Stomach smooth muscle (tissue), 2 donors: Measurements from ENCODE around the gene STX8.

Experiments
- H3K27ac ChIP-seq: one replicate; pipeline ENCODE4 v1.7.0; 2013; ENCODE audit warnings: mild to moderate bottlenecking, low read length, inconsistent platforms
- H3K27me3 ChIP-seq, 2 donors: one replicate each; pipeline ENCODE4 v1.7.0; 2013; ENCODE audit warnings: low read length in 2 of 2; ENCODE audit not compliant: insufficient read depth in 2 of 2, control insufficient read depth in 1 of 2
- H3K36me3 ChIP-seq, 2 donors: one replicate each; pipeline ENCODE4 v1.7.0; 2013; ENCODE audit warnings: low read length in 2 of 2; ENCODE audit not compliant: control insufficient read depth in 2 of 2, insufficient read depth in 2 of 2
- H3K4me1 ChIP-seq: one replicate; pipeline ENCODE4 v1.7.0; 2013; ENCODE audit warnings: low read length; ENCODE audit not compliant: control insufficient read depth, insufficient read depth
- H3K4me3 ChIP-seq, 2 donors: one replicate each; pipeline ENCODE4 v1.7.0; 2013; ENCODE audit warnings: low read length in 2 of 2
- H3K9ac ChIP-seq, 2 donors: one replicate each; pipeline ENCODE4 v1.7.0; 2013; ENCODE audit warnings: low read length in 2 of 2, mild to moderate bottlenecking in 1 of 2
- H3K9me3 ChIP-seq, 2 donors: one replicate each; pipeline ENCODE4 v1.7.0; 2013; ENCODE audit warnings: low read length in 2 of 2; ENCODE audit not compliant: control insufficient read depth in 2 of 2
- donor health status: healthy.
- donor health status: Pancreatic carcinoma.

Gene STX8

DNA sequence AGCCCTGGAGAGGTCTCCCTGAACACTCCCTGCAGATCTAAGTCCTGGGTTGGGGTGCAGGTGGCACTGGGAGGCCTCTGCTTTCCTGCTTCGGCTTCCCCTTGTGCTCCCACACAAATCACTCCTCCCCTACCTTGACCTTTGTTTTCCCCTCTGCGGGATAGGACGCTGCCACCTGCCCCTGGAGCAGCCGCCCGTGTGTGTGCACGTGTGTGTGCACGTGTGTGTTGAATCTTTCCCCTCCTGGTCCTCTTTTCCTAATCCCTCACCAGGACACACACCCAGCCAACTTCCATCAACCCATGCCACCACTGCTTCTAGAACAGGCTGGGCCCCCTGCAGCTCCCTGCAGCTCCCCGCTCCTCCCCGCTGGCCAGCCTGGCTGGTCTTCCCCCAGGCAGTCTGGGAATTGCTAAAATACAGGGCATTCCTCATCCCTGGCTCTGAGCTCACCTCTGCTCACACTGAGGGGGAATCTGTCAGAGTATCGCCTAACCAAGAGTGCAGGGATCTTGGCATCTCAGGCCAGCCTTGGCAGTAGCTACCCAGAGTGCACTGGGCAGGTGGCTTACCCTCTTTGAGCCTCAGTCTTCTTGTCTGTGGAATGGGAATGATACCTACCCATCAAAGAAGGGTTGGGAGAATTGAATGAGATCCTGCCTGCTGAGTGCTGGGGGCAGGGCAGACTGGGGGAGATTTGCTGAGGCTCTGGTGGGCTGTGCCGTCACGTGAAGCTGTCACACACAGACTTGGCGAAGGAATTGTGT, 355.8 kb downstream of the STX8 start:
- no peak overlapping the region for H3K9ac ChIP-seq
- no peaks in the 10 kb centered on the region for H3K27me3 ChIP-seq
- peaks cover 2 to 10% of the 10 kb centered on the region in 2 donors for H3K9me3 ChIP-seq
- H3K4me1 ChIP-seq, result peaks cover 3% of the 10 kb centered on the region
- no peak overlapping the region for H3K27ac ChIP-seq
- no peak overlapping the region for H3K4me3 ChIP-seq
- H3K36me3 ChIP-seq, result peaks cover 0 to 2% of the 10 kb centered on the region in 2 donors

DNA sequence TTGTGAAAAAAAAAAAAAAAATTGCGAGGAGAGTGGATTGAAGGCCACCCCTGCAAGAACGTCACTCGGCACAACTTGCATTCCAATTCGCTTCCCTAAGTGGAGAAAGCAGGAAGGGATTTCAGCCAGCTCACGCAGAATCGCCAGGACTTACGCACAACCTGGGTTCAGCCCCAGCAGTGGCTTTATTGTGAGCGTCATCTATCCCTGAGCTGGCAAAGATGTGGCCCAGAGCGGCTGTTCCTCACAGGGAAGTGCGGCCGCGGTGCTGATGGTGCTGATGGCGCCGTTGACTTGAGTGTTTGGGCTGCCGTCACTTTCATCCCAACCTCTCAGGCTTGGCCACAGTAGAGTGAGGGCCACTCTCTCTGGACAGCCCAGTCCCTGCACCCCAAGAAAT, 356.7 kb downstream of the STX8 start:
- peaks cover 0 to 2% of the 10 kb centered on the region in 2 donors for H3K36me3 ChIP-seq
- H3K27me3 ChIP-seq, result no peaks in the 10 kb centered on the region
- H3K9me3 ChIP-seq, result peaks cover 2 to 10% of the 10 kb centered on the region in 2 donors
- H3K4me1 ChIP-seq, result peaks cover 3% of the 10 kb centered on the region
- no peak overlapping the region for H3K27ac ChIP-seq
- no peak overlapping the region for H3K9ac ChIP-seq
- H3K4me3 ChIP-seq, result no peak overlapping the region

DNA sequence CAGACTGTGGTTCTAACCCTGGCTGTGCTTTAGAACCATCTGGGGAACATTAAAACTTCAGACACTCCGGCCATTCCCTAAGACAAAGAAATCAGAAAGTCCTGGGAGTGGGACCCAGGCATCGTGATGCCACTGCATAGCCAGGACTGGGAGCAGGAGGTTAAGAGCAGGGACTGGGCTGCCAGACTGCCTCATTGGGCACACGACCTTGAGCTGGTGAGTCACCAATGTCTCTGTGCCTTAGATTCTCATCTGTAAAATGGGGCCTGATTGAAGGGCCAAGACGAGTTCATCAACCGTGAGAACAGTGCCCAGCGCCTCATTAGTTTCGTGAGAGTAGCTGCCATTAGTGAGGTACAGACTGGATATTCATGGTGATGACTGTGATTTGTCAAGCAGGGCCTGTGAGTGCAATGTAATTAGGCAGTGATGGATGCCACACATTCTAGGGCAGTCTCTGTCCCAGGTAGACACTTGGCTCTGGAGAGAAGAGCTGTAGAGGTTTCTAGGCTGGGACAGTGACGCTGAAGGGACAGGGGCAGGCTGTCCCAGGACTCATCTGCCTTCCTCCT, 357.5 kb downstream of the STX8 start:
- peaks cover 0 to 2% of the 10 kb centered on the region in 2 donors for H3K36me3 ChIP-seq
- peaks cover 4% of the 10 kb centered on the region for H3K4me1 ChIP-seq
- no peak overlapping the region for H3K4me3 ChIP-seq
- H3K9me3 ChIP-seq, result peaks cover 2 to 10% of the 10 kb centered on the region in 2 donors
- no peaks in the 10 kb centered on the region for H3K27me3 ChIP-seq
- H3K9ac ChIP-seq, result no peak overlapping the region
- no peak overlapping the region for H3K27ac ChIP-seq

DNA sequence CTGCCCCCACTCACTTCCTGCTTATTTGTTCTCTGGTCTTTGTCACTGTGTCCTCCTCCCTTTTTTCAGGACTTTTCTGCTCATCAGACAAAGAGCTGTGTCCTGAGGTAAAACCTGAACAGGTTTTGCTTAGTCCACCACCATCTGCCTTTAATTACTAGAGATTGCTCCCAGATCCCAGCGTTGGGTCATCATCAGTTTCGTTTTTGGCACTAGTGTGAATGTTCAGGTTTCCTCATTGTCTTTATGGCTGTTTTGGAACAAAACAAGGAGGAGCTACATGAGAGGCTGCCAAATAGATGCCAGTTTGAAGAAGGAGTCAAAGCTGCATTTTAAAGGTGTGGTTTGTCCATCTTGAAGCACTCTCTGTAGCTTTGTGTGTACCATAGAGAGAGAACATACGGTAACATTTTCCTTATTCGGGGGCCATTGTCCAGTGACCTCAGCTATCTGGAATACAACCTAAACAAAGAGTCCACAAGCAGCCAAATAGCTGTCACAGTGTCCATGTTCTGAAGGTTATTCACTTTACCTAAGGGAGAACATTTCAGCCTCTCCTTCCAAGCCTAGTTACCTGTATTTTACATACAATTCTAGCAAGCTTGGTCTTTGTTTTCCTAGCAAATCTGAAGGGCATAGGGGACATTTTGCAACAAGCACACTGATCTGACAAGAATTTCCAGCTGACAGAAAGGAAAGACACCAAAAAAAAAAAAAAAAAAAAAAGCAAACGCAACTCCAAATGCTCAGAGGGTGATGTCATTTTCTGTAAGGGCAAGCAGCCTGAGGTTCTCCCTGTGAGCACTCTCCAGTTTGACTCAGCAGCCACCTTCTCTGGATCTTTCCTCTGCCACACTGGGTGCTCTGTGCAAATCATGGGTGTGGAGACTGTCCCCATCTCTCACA, 358.2 kb downstream of the STX8 start:
- Histone ChIP-seq H3K27ac (no peak overlapping the region), H3K9ac (no peak overlapping the region), H3K27me3 (no peaks in the 10 kb centered on the region), H3K4me3 (no peak overlapping the region), H3K9me3 (peaks cover 2 to 10% of the 10 kb centered on the region in 2 donors), H3K36me3 (peaks cover 0 to 2% of the 10 kb centered on the region in 2 donors), H3K4me1 (peaks cover 5% of the 10 kb centered on the region)

DNA sequence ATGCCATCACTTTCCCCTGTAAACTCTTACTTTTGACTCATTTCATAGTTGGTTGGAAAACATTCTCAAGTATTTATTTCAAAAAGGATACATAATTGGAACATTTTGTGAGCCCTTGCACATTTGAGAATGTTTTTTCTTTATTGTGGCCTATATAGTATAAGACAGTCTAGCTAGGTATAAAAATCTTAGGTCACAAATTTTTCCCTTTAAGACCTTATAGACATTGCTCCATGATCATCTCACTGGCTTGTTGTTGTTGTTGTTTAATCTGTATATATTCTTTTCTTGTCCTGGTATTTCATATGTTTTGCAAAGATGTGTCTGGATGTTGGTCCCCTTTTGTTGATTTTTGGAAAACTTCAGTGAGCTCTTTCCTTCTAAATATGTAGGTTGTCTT, 360.2 kb downstream of the STX8 start:
- Histone ChIP-seq H3K9me3 (peaks cover 2 to 10% of the 10 kb centered on the region in 2 donors), H3K4me3 (no peak overlapping the region), H3K36me3 (peaks cover 0 to 2% of the 10 kb centered on the region in 2 donors), H3K9ac (no peak overlapping the region), H3K4me1 (peaks cover 5% of the 10 kb centered on the region), H3K27me3 (no peaks in the 10 kb centered on the region), H3K27ac (no peak overlapping the region)

DNA sequence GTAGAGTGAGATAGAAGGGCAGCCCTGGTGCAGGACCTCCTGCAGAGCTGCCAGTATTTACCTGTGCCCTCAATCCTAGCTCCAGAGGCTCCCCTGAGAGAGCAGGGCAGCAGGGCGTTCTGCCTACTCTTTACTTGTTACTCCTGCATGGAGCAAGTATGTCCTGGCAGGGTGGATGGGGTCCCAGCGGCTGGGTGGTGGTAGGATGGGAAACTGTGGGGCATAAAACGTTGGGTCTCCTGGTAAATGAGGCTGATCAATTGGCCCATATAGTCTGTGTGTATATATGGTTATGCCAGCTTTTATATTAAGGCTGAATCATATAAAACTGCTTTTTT, 362.3 kb downstream of the STX8 start:
- Histone ChIP-seq H3K27me3 (no peaks in the 10 kb centered on the region), H3K4me3 (no peak overlapping the region), H3K4me1 (peaks cover 5% of the 10 kb centered on the region), H3K36me3 (peaks cover 0 to 6% of the 10 kb centered on the region in 2 donors), H3K9ac (no peak overlapping the region), H3K27ac (no peak overlapping the region), H3K9me3 (peaks cover 2 to 10% of the 10 kb centered on the region in 2 donors)

DNA sequence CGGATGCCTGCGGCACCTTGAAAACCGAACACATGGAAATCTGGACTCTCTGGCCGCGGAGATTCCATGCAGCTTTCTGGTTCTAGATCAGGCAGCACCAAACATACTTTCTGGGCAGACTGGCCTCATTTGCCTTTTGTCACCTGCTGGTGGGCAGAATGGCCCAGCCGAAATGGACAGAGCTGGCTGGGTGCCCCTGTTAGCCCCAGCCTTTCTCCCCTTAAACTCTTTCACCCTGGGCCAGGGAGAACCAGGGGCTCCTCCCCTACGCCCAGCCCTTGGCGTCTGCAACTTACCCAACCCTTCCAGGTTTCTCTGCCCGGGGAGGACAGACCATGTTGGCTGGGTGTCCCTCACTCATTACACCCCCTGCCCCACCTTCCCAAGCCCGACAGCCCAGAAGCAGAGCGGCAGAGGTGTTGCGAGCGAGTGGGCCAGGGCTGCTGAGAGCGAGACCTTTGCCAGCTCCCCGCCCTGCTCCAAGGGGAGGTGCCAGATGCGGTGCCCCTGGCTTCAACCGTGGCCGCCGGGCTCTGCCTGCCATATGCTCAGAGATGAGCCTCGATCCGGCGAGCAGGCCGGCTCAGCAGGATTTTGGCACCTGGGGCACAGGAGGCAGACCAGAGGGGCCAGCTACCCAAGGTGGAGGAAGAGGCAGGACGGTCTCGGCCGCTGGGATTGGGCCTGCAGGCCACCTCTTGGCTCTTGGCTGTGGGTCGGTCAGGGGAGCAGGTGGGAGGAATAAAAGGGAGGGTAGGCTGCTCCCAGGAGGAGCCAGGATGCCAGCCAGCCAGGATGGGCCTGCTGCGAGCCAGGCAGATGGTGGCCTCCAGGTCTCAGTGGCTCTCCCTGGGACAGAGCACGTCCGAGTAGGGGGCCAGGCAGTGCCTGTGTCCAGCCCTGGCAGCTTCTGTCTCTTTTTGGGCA, 363.0 kb downstream of the STX8 start:
- Histone ChIP-seq H3K9ac (no peak overlapping the region), H3K27me3 (no peaks in the 10 kb centered on the region), H3K36me3 (peaks cover 0 to 4% of the 10 kb centered on the region in 2 donors), H3K9me3 (peaks cover 2 to 10% of the 10 kb centered on the region in 2 donors), H3K27ac (no peak overlapping the region), H3K4me3 (no peak overlapping the region), H3K4me1 (peaks cover 5% of the 10 kb centered on the region)

DNA sequence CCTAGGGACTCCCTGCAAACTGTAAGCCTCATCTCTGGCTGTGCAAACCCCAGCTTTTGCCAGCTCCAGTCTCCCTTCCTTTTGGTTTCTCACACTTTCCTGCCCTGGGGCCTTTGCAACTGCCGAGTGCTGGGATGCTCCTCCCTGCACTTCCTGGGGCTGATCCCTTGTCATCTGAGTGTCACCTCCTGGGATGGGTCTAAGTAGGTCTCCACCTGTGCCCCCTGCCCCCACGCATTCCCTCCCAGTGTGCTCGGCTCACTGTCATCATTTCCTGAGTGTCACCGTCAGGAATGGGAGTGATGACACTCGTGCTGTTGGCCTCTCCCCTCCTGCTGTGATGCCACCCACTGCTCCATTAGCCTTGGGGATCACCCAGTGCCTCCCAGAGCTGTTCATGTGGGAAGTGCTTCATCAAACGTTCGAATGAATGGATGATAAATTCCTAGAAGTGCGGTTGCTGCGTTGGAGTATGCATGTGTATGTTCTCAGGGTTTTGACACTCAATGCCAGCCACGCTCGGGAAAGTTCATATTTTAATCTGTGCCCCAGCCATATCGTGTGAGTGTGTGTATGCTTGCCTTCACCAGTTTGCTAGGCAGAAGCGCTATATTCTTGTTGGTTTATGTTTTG, 364.4 kb downstream of the STX8 start:
- Histone ChIP-seq H3K27me3 (no peaks in the 10 kb centered on the region), H3K9me3 (peaks cover 2 to 10% of the 10 kb centered on the region in 2 donors), H3K4me3 (no peak overlapping the region), H3K27ac (no peak overlapping the region), H3K4me1 (peaks cover 9% of the 10 kb centered on the region), H3K9ac (no peak overlapping the region), H3K36me3 (peaks cover 0 to 4% of the 10 kb centered on the region in 2 donors)

DNA sequence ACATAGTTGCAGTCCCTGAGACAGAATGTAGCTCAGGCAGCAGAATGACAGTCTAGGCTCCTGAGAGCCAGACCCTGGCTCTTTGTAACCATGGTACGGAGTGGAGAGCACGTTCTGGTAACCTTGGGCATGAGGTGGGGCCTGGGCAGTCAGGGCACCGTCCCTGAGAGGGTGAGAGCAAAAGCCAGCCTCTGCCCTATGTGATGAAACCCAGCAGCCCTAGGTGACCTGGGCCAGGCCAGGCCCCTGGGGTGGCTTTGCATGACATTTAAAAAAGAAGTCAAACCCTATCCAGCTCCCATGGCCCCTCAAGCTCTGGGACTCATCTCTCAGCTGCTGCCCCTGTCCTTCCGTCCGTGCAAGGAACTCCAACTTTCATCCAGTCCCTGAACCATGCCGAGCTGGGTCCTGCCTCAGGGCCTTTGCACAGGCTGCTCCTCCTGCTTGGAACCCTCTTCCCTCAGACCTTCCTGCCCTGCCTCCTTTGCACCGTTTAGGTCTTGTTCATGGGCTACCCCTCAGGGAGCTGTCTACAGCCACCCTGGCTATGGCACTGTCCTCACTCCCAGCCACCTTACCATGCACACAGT, 365.7 kb downstream of the STX8 start:
- Histone ChIP-seq H3K4me1 (peaks cover 19% of the 10 kb centered on the region), H3K36me3 (peaks cover 0 to 4% of the 10 kb centered on the region in 2 donors), H3K27me3 (no peaks in the 10 kb centered on the region), H3K9ac (no peak overlapping the region), H3K4me3 (no peak overlapping the region), H3K27ac (no peak overlapping the region), H3K9me3 (no peaks in the 10 kb centered on the region)
